ENCODE data around the gene ELAC1. TPM values are rescaled to one million over a fixed set of nuclear protein-coding genes. Genes with fewer than 3 reads are reported as not detected.
"Not testable (repeated sequence)": the region's sequence is repeated elsewhere in the genome, so short reads cannot be mapped to it uniquely, and the experiment has no call there.

ELAC1 gene
- total RNA-seq, 1 experiment from 2014 or later = 4.0 TPM

GRCh38 chr18:50994031-50994430 lies 26.2 kb downstream of the ELAC1 start:
- H3K9me3 Mint-ChIP-seq = peaks cover 13% of the 10 kb centered on the region
- TF ChIP-seq USF2 (CRISPR knock-in tag; IDR thresholded peaks at IDR 0.05) = no peak
- H3K4me3 Mint-ChIP-seq = no peak overlapping the region
- ATAC-seq (no peak), DNase-seq (ENCODE audit: low spot score) (no peak)
- H3K27ac Mint-ChIP-seq = no peak overlapping the region
- ChIA-PET POLR2A (no interaction called here), CTCF (no interaction called here)
- peaks cover 13% of the 10 kb centered on the region for H3K4me1 Mint-ChIP-seq
- H3K36me3 Mint-ChIP-seq = no peaks in the 10 kb centered on the region
- no peaks in the 10 kb centered on the region; the same call in 1 of the 2 replicates for H3K27me3 Mint-ChIP-seq (ENCODE audit: low read depth)

- H3K4me3 Mint-ChIP-seq; H3K27me3 Mint-ChIP-seq (ENCODE audit: low read depth); ATAC-seq; H3K27ac Mint-ChIP-seq; POLR2A ChIA-PET; DNase-seq (ENCODE audit: low spot score); H3K36me3 Mint-ChIP-seq; CTCF ChIA-PET: not testable (repeated sequence)
- Mint-ChIP-seq H3K9me3 (peaks cover 14% of the 10 kb centered on the region), H3K4me1 (peaks cover 11% of the 10 kb centered on the region; the same call in 1 of the 2 replicates)
These were observed 35.3 kb downstream of the ELAC1 start for GRCh38 chr18:51003174-51003573.

- peaks cover 10% of the 10 kb centered on the region for H3K9me3 Mint-ChIP-seq
- no peak overlapping the region for H3K4me3 Mint-ChIP-seq
- CTCF ChIA-PET = interaction anchor here (0.7 kb wide), 1 partner anchor 11 kb away, joined by 3 read pairs; no protein-coding TSS in a partner anchor
- TF ChIP-seq CTCF (IDR thresholded peaks at IDR 0.05) = no peak
- peaks cover 11% of the 10 kb centered on the region; the same call in 1 of the 2 replicates for H3K4me1 Mint-ChIP-seq
- DNase-seq (ENCODE audit: low spot score) (no peak), ATAC-seq (peak; percentile 44; the same call in 1 of the 2 replicates)
- POLR2A ChIA-PET = no interaction called here
- no peaks in the 10 kb centered on the region; the same call in none of the 2 replicates for H3K27me3 Mint-ChIP-seq (ENCODE audit: low read depth)
- no peaks in the 10 kb centered on the region for H3K36me3 Mint-ChIP-seq
- H3K27ac Mint-ChIP-seq = no peak overlapping the region
These were observed 38.4 kb downstream of the ELAC1 start for GRCh38 chr18:51006061-51006818.

- TF ChIP-seq ATF2 (CRISPR knock-in tag; IDR thresholded peaks at IDR 0.05; ENCODE audit: borderline replicate concordance, low read depth) = no peak
- no peak for TF ChIP-seq OVOL2 (CRISPR knock-in tag; IDR thresholded peaks at IDR 0.05; ENCODE audit: borderline replicate concordance)
- no peak for TF ChIP-seq FOXP1 (CRISPR knock-in tag; IDR thresholded peaks at IDR 0.05; ENCODE audit: borderline replicate concordance)
- no peak for TF ChIP-seq TP53 (CRISPR knock-in tag; IDR thresholded peaks at IDR 0.05)
- no peak for TF ChIP-seq ESRRA (CRISPR knock-in tag; IDR thresholded peaks at IDR 0.05; ENCODE audit: borderline replicate concordance)
- no peak for TF ChIP-seq SMAD4 (CRISPR knock-in tag; IDR thresholded peaks at IDR 0.05)
- no peak for DNase-seq (ENCODE audit: low spot score)
- Mint-ChIP-seq H3K27me3 (ENCODE audit: low read depth) (no peaks in the 10 kb centered on the region; the same call in none of the 2 replicates), H3K4me1 (peaks cover 11% of the 10 kb centered on the region; the same call in 1 of the 2 replicates), H3K9me3 (peaks cover under 1% of the 10 kb centered on the region), H3K4me3 (no peak overlapping the region), H3K27ac (no peak overlapping the region), H3K36me3 (no peaks in the 10 kb centered on the region)
- POLR2A ChIA-PET = interaction anchor here (0.7 kb wide), 1 partner anchor 40 kb away, joined by 3 read pairs; no protein-coding TSS in a partner anchor
- CTCF ChIA-PET = interaction anchor here (0.6 to 0.7 kb wide), 3 partner anchors 10 to 241 kb away, joined by 3 read pairs; no protein-coding TSS in a partner anchor
- ATAC-seq = no peak
These were observed 39.3 kb downstream of the ELAC1 start for GRCh38 chr18:51006948-51007789.
